ENCODE data around the gene KCNQ1. TPM values are rescaled to one million over a fixed set of nuclear protein-coding genes. Genes with fewer than 3 reads are reported as not detected.

Gene KCNQ1
- total RNA-seq, 3 donors from 2014 or later (not counting 1 experiment from before 2014, with no cell fraction given), result 1.9 to 7.8 (median 3.3) TPM

- Histone ChIP-seq H3K27ac (ENCODE audit: low read length) (no peak overlapping the region), H3K27me3 (ENCODE audit: control insufficient read depth, insufficient read depth, low read length) (peaks cover under 1% of the 10 kb centered on the region), H3K4me3 (ENCODE audit: low read length) (no peak overlapping the region), H3K9me3 (ENCODE audit: control insufficient read depth, insufficient read depth, low read length) (no peaks in the 10 kb centered on the region), H3K4me1 (ENCODE audit: control insufficient read depth, insufficient read depth, low read length) (peaks cover 11% of the 10 kb centered on the region), H3K36me3 (ENCODE audit: control insufficient read depth, insufficient read depth, low read length) (no peaks in the 10 kb centered on the region)
- DNase-seq, result peak in 1 of 2 donors; percentile 10
- Mint-ChIP-seq H3K4me1 (peaks cover 0 to 6% of the 10 kb centered on the region in 2 donors), H3K36me3 (no peaks in the 10 kb centered on the region), H3K27me3 (ENCODE audit: low read depth in 2 of 2) (peaks cover 6 to 12% of the 10 kb centered on the region in 2 donors), H3K27ac (no peak overlapping the region), H3K9me3 (no peaks in the 10 kb centered on the region), H3K4me3 (no peak overlapping the region)
- no peak for TF ChIP-seq CTCF (IDR thresholded peaks at IDR 0.05)
- intact Hi-C loops (cut with micrococcal nuclease), result no loop called here
- no peak for ATAC-seq
- 86% methylated on average over 10 of the region's 10 CpGs for WGBS (ENCODE audit: insufficient coverage)
Measured at GRCh38 chr11:2795491-2795991, 350.7 kb downstream of the KCNQ1 start.

GRCh38 chr11:2796091-2796490, 351.3 kb downstream of the KCNQ1 start:
- Mint-ChIP-seq H3K27me3 (ENCODE audit: low read depth in 2 of 2) (peaks cover under 1 to 10% of the 10 kb centered on the region in 2 donors), H3K36me3 (no peaks in the 10 kb centered on the region), H3K9me3 (no peaks in the 10 kb centered on the region), H3K27ac (no peak overlapping the region), H3K4me1 (peaks cover 0 to 6% of the 10 kb centered on the region in 2 donors), H3K4me3 (no peak overlapping the region)
- no peak for ATAC-seq
- no peaks in the 10 kb centered on the region for H3K27me3 ChIP-seq (ENCODE audit: control insufficient read depth, insufficient read depth, low read length)
- intact Hi-C loops (cut with micrococcal nuclease), result no loop called here
- no peak for DNase-seq
- H3K27ac ChIP-seq (ENCODE audit: low read length), result no peak overlapping the region
- no peak overlapping the region for H3K4me3 ChIP-seq (ENCODE audit: low read length)
- H3K36me3 ChIP-seq (ENCODE audit: control insufficient read depth, insufficient read depth, low read length), result no peaks in the 10 kb centered on the region
- H3K9me3 ChIP-seq (ENCODE audit: control insufficient read depth, insufficient read depth, low read length), result no peaks in the 10 kb centered on the region
- TF ChIP-seq CTCF (IDR thresholded peaks at IDR 0.05), result no peak
- H3K4me1 ChIP-seq (ENCODE audit: control insufficient read depth, insufficient read depth, low read length), result peaks cover 11% of the 10 kb centered on the region
- WGBS (ENCODE audit: insufficient coverage), result 95% methylated on average over 15 of the region's 15 CpGs

DNA sequence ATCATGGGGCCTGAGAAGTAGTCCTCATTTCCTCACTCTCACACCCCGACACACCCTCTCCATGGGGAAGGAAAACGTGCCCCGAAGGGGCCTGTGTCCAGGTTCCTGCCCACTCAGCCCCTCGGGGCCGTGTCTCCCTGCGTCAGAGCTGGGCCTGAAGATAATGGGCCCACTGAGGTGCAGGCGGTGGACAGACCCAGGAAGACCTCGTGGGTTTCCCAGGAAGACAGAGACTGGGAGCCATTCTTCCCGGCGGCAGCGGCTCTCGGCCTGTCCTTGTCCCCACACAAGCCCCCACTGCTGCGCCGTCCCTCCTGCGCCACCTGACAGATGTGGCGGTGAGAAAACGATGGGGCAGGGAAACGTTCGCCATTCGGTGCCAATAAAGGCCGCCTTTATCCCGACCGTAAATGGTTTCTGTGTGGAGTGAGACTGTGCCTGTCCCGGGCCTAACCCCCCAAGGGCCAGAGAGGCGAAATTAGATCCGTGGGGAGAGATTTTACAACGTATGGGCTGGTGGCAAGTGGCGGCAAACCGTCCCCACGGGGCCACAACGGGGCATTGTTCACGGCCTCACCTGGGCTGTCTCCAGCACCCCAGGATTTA, 351.8 kb downstream of the KCNQ1 start:
- Histone ChIP-seq H3K36me3 (ENCODE audit: control insufficient read depth, insufficient read depth, low read length) (no peaks in the 10 kb centered on the region), H3K4me3 (ENCODE audit: low read length) (no peak overlapping the region), H3K9me3 (ENCODE audit: control insufficient read depth, insufficient read depth, low read length) (no peaks in the 10 kb centered on the region), H3K27me3 (ENCODE audit: control insufficient read depth, insufficient read depth, low read length) (no peaks in the 10 kb centered on the region), H3K4me1 (ENCODE audit: control insufficient read depth, insufficient read depth, low read length) (peaks cover 7% of the 10 kb centered on the region), H3K27ac (ENCODE audit: low read length) (no peak overlapping the region)
- peaks cover 0 to 6% of the 10 kb centered on the region in 2 donors for H3K4me1 Mint-ChIP-seq
- intact Hi-C loops (cut with micrococcal nuclease), result no loop called here
- ATAC-seq (no peak), DNase-seq (peak in 1 of 2 donors; percentile 13)
- H3K36me3 Mint-ChIP-seq, result no peaks in the 10 kb centered on the region
- 89% methylated on average over 32 of the region's 32 CpGs for WGBS (ENCODE audit: insufficient coverage)
- no peak overlapping the region for H3K4me3 Mint-ChIP-seq
- H3K27me3 Mint-ChIP-seq (ENCODE audit: low read depth in 2 of 2), result peaks cover 0 to 10% of the 10 kb centered on the region in 2 donors
- no peak overlapping the region for H3K27ac Mint-ChIP-seq
- no peaks in the 10 kb centered on the region for H3K9me3 Mint-ChIP-seq
- no peak for TF ChIP-seq CTCF (IDR thresholded peaks at IDR 0.05)
